ENCODE results near the gene HARS1.
A peak's percentile ranks its signal among the peaks of the same experiment; 100 is the strongest.
"Not testable (repeated sequence)": the region's sequence is repeated elsewhere in the genome, so short reads cannot be mapped to it uniquely, and the experiment has no call there.

Gene HARS1

GRCh38 chr5:140690941-140691924, at the start of gene HARS1, which contains the start of gene HARS2:
HARS1 (minus strand) TSS chr5:140691370; CDS start chr5:140691304, 66 bp downstream.
HARS2 (plus strand) TSS chr5:140691455; CDS start chr5:140691649, 194 bp downstream.
- no peak for TF ChIP-seq CTCF (IDR thresholded peaks at IDR 0.05)
- no peak for TF ChIP-seq ZFX (IDR thresholded peaks at IDR 0.05; ENCODE audit: borderline replicate concordance)

DNA sequence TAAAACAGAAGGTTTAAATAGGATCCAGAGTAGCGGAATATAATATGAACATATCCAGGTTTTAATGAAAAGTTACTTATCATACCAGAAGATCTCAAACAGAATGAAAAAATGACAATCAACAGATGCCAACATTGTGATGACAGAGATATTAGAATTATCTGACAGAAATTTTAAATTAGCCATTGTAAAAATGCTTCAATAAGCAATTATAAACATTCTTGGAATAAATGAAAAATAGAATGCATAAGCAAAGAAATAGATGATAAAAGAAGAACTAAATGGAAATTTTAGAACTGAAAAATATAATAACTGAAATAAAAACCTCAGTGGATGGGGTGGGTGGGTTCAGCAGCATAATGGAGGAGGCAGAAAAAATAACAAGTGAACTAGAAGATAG, 46.3 kb upstream of the HARS1 start:
- TF ChIP-seq ZFX (IDR thresholded peaks at IDR 0.05; ENCODE audit: borderline replicate concordance), result no peak
- no peak for TF ChIP-seq CTCF (IDR thresholded peaks at IDR 0.05)
- no peak overlapping the region for H3K27ac ChIP-seq

More at GRCh38 chr5:140690941-140691924, at the start of gene HARS1, which contains the start of gene HARS2:
- peak within 1 kb of the TSS; percentile 87 for H3K27ac ChIP-seq

DNA sequence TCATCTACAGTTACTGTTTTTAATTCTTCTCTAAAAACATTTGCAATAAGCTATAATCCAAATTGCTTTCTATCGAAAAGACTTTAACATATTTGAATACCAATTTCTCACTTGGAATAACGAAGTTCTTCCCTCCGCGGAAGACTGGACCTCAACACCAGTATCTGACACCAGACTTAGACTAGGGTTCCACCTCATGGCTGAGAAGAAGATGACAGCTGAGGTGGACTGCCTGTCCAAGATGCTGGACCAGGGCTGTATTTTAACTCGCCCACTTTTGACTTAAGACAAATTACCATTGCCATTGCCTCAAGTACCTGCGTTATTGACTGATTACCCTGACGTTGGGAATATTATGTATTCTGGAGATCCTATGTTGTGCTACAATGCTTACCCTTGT, 43.2 kb upstream of the HARS1 start:
- H3K27ac ChIP-seq, result no peak overlapping the region
- TF ChIP-seq CTCF (IDR thresholded peaks at IDR 0.05), result peak; percentile 63
- no peak for TF ChIP-seq ZFX (IDR thresholded peaks at IDR 0.05; ENCODE audit: borderline replicate concordance)

- no peak for TF ChIP-seq ZFX (IDR thresholded peaks at IDR 0.05; ENCODE audit: borderline replicate concordance)
- no peak for TF ChIP-seq CTCF (IDR thresholded peaks at IDR 0.05)
- no peak overlapping the region for H3K27ac ChIP-seq
Measured at GRCh38 chr5:140733098-140733497, 41.9 kb upstream of the HARS1 start.

- H3K27ac ChIP-seq, result peak overlapping the region; percentile 34
- no peak for TF ChIP-seq ZFX (IDR thresholded peaks at IDR 0.05; ENCODE audit: borderline replicate concordance)
- no peak for TF ChIP-seq CTCF (IDR thresholded peaks at IDR 0.05)
Measured at GRCh38 chr5:140725799-140726471, 34.8 kb upstream of the HARS1 start.

- H3K27ac ChIP-seq, result not testable (repeated sequence)
Measured at GRCh38 chr5:140721395-140721794, 30.2 kb upstream of the HARS1 start.

DNA sequence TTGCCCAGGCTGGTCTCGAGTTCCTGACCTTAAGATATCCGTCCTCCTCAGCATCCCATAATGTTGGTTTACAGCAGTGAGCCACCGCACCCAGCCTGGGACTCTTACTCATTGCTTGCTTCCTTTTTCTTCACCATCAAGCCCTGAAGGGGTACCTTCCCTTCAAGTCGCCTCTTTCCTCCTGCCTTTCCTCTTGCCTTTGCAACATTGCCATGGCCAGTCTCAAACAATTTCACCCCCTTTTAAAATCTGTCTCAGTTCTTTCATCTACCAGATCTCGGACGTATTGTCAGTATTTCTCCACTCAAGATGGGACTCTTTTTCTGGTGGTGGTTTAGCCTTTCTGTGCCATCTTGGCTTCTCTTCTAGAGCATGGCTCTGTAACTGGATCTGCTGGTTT, 29.6 kb upstream of the HARS1 start:
- not testable (repeated sequence) for H3K27ac ChIP-seq

DNA sequence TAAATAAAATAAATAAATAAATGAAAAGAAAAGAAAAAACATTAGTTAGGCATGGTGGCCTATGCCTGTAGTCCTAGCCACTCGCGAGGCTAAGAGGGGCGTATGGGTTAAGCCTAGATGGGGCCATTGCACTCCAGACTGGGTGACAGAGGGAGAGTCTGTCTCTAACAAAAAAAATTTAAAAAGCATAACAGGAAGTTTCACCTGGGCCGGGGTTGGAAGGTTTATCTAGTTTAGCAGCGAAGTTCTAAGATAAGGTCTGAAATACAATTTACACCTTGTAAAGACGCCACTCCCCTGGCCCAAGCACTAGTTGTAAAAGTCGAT, 27.1 kb upstream of the HARS1 start:
- peak overlapping the region; percentile 37; the same call in 1 of the 2 replicates for H3K27ac ChIP-seq
- TF ChIP-seq ZFX (IDR thresholded peaks at IDR 0.05; ENCODE audit: borderline replicate concordance) (no peak), CTCF (IDR thresholded peaks at IDR 0.05) (no peak)

GRCh38 chr5:140716238-140716637, 25.1 kb upstream of the HARS1 start:
- not testable (repeated sequence) for H3K27ac ChIP-seq

Data from 22Rv1 (cell line).